ENCODE results near the gene MRPL10. TPM values are rescaled to one million over a fixed set of nuclear protein-coding genes. Genes with fewer than 3 reads are reported as not detected.
A peak's percentile ranks its signal among the peaks of the same experiment; 100 is the strongest.

The MRPL10 gene
- total and polyA plus RNA-seq, 2 experiments from 2014 or later, result 50.2 to 74.7 TPM

GRCh38 chr17:47778184-47778635 lies 53.1 kb downstream of the MRPL10 start (continued):
- TF ChIP-seq, protein P1, sequence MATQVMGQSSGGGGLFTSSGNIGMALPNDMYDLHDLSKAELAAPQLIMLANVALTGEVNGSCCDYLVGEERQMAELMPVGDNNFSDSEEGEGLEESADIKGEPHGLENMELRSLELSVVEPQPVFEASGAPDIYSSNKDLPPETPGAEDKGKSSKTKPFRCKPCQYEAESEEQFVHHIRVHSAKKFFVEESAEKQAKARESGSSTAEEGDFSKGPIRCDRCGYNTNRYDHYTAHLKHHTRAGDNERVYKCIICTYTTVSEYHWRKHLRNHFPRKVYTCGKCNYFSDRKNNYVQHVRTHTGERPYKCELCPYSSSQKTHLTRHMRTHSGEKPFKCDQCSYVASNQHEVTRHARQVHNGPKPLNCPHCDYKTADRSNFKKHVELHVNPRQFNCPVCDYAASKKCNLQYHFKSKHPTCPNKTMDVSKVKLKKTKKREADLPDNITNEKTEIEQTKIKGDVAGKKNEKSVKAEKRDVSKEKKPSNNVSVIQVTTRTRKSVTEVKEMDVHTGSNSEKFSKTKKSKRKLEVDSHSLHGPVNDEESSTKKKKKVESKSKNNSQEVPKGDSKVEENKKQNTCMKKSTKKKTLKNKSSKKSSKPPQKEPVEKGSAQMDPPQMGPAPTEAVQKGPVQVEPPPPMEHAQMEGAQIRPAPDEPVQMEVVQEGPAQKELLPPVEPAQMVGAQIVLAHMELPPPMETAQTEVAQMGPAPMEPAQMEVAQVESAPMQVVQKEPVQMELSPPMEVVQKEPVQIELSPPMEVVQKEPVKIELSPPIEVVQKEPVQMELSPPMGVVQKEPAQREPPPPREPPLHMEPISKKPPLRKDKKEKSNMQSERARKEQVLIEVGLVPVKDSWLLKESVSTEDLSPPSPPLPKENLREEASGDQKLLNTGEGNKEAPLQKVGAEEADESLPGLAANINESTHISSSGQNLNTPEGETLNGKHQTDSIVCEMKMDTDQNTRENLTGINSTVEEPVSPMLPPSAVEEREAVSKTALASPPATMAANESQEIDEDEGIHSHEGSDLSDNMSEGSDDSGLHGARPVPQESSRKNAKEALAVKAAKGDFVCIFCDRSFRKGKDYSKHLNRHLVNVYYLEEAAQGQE (IDR thresholded peaks at IDR 0.05; ENCODE audit: unreplicated experiment), result no peak
- TF ChIP-seq NANOG (IDR thresholded peaks at IDR 0.05; ENCODE audit: borderline replicate concordance) (no peak), JUNB (IDR thresholded peaks at IDR 0.05; ENCODE audit: unreplicated experiment) (no peak)

GRCh38 chr17:47776330-47777197 lies 54.8 kb downstream of the MRPL10 start:
- no peak overlapping the region for H3K4me3 Mint-ChIP-seq
- Histone ChIP-seq H2AFZ (no peak overlapping the region), H3K36me3 (ENCODE audit: insufficient read depth) (no peaks in the 10 kb centered on the region), H3K4me2 (no peak overlapping the region), H3K79me2 (replicated peaks; ENCODE audit: insufficient read depth) (no peaks in the 10 kb centered on the region), H4K20me1 (replicated peaks; ENCODE audit: insufficient read depth) (no peaks in the 10 kb centered on the region), H3K27me3 (ENCODE audit: insufficient read depth) (peaks cover 25% of the 10 kb centered on the region), H3K4me3 (no peak overlapping the region), H3K4me1 (ENCODE audit: insufficient read depth) (no peaks in the 10 kb centered on the region), H3K9me2 (ENCODE audit: insufficient read depth) (no peaks in the 10 kb centered on the region), H3K27ac (ENCODE audit: low read depth) (no peak overlapping the region), H3F3A (replicated peaks; ENCODE audit: low read depth) (no peaks in the 10 kb centered on the region)
- peaks cover 15% of the 10 kb centered on the region for H3K27me3 Mint-ChIP-seq (ENCODE audit: insufficient read depth, low read depth, poor library complexity)
- H3K36me3 Mint-ChIP-seq (ENCODE audit: low read depth), result no peaks in the 10 kb centered on the region
- TF ChIP-seq EZH2phosphoT487 (IDR thresholded peaks at IDR 0.05; ENCODE audit: unreplicated experiment), result no peak
- TF ChIP-seq, protein P2, sequence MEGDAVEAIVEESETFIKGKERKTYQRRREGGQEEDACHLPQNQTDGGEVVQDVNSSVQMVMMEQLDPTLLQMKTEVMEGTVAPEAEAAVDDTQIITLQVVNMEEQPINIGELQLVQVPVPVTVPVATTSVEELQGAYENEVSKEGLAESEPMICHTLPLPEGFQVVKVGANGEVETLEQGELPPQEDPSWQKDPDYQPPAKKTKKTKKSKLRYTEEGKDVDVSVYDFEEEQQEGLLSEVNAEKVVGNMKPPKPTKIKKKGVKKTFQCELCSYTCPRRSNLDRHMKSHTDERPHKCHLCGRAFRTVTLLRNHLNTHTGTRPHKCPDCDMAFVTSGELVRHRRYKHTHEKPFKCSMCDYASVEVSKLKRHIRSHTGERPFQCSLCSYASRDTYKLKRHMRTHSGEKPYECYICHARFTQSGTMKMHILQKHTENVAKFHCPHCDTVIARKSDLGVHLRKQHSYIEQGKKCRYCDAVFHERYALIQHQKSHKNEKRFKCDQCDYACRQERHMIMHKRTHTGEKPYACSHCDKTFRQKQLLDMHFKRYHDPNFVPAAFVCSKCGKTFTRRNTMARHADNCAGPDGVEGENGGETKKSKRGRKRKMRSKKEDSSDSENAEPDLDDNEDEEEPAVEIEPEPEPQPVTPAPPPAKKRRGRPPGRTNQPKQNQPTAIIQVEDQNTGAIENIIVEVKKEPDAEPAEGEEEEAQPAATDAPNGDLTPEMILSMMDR (conservative IDR thresholded peaks at IDR 0.05; ENCODE audit: low read depth in 2 of 2), result peak; percentile 86 to 89
- no peak overlapping the region for H3K27ac Mint-ChIP-seq
- DNase-seq (ENCODE audit: low spot score) (peak; percentile 66), ATAC-seq (peak; percentile 66)
- no peaks in the 10 kb centered on the region for H3K4me1 Mint-ChIP-seq
- H3K9me3 Mint-ChIP-seq, result no peaks in the 10 kb centered on the region; the same call in 2 of the 3 replicates

DNA sequence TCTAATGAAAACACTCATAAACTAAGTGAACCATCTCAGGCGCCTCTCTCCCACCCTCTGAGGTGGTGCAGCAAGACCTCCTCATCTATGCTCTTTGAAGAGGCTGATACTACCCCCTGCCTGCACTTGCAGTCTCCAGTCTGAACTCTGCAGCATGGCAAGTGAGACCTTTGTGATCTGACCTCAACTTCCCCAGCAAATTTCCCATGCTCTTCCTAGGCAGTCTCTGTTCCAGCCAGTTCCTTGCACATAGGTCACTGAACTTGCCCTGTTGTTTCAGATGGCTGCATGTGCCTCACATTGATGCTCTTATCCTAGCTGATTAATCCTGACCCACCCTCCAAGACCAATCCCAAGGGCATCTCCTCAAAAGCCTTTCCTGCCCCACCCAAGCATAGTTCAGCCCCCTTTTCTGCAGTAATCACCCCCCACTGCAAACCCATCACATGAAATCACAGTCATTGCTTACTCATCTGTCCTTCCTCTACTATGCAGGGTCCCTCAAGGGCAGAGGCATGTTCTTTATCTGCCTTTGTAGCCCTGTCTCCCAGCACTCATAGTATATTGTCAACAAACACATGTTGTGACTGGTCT lies 56.3 kb downstream of the MRPL10 start:
- H3K4me1 Mint-ChIP-seq, result no peaks in the 10 kb centered on the region
- no peak overlapping the region for H3K4me2 ChIP-seq
- no peak overlapping the region for H3K4me3 ChIP-seq
- H3K27ac Mint-ChIP-seq, result no peak overlapping the region
- H3K36me3 ChIP-seq (ENCODE audit: insufficient read depth), result no peaks in the 10 kb centered on the region
- peaks cover 4% of the 10 kb centered on the region; the same call in 2 of the 3 replicates for H3K9me3 Mint-ChIP-seq
- no peaks in the 10 kb centered on the region for H3F3A ChIP-seq (replicated peaks; ENCODE audit: low read depth)
- H3K27ac ChIP-seq (ENCODE audit: low read depth), result no peak overlapping the region
- H3K27me3 Mint-ChIP-seq (ENCODE audit: insufficient read depth, low read depth, poor library complexity), result peaks cover 15% of the 10 kb centered on the region
- H3K9me2 ChIP-seq (ENCODE audit: insufficient read depth), result no peaks in the 10 kb centered on the region
- no peak for ATAC-seq
- no peaks in the 10 kb centered on the region for H3K79me2 ChIP-seq (replicated peaks; ENCODE audit: insufficient read depth)
- no peak for DNase-seq (ENCODE audit: low spot score)
- no peaks in the 10 kb centered on the region for H3K4me1 ChIP-seq (ENCODE audit: insufficient read depth)
- no peak overlapping the region for H2AFZ ChIP-seq
- H4K20me1 ChIP-seq (replicated peaks; ENCODE audit: insufficient read depth), result no peaks in the 10 kb centered on the region
- peaks cover 25% of the 10 kb centered on the region for H3K27me3 ChIP-seq (ENCODE audit: insufficient read depth)
- no peaks in the 10 kb centered on the region for H3K36me3 Mint-ChIP-seq (ENCODE audit: low read depth)
- no peak overlapping the region for H3K4me3 Mint-ChIP-seq
- TF ChIP-seq NANOG (IDR thresholded peaks at IDR 0.05; ENCODE audit: borderline replicate concordance), result no peak
- TF ChIP-seq ETS1 (IDR thresholded peaks at IDR 0.05), result no peak

Data from GM23338 (cell line).